AG04450 (cell line): ENCODE results near the gene ENTPD1. TPM values are rescaled to one million over a fixed set of nuclear protein-coding genes. Genes with fewer than 3 reads are reported as not detected.
"Not testable (repeated sequence)": the region's sequence is repeated elsewhere in the genome, so short reads cannot be mapped to it uniquely, and the experiment has no call there.

ENCODE experiments used
- CTCF ChIA-PET: fragments of 300-600, 350-600 bp; formaldehyde crosslinking; extraction: SDS; loops from one replicate; lab custom pipeline; 2022; ENCODE audit warnings: antibody characterized with exemption, inconsistent platforms; lab: Charles Lee
- POLR2A ChIA-PET: fragments of 350-600 bp; formaldehyde crosslinking; extraction: SDS; loops from one replicate; lab custom pipeline; 2021; ENCODE audit warnings: antibody characterized with exemption, inconsistent platforms; lab: Yijun Ruan, JAX
- DNase-seq: peaks from one replicate; pipeline ENCODE4 v3.0.0-alpha.2; 2011; ENCODE audit warnings: low read depth, low spot score
- H3K27ac ChIP-seq: one replicate; pipeline ENCODE4 v1.5.1; 2012; ENCODE audit warnings: low read depth, low read length, control low read depth
- H3K27me3 ChIP-seq: one replicate; pipeline ENCODE4 v1.6.0; 2012; ENCODE audit warnings: low read length; ENCODE audit not compliant: control insufficient read depth, insufficient read depth
- H3K4me3 ChIP-seq: 2 replicates; pipeline ENCODE4 v1.5.1; 2011; ENCODE audit warnings: mild to moderate bottlenecking, low read depth, low read length, control low read depth
- H3K9me3 ChIP-seq: 2 replicates; pipeline ENCODE4 v1.5.1; 2012; ENCODE audit warnings: low read length; ENCODE audit not compliant: control insufficient read depth, insufficient read depth
- CTCF ChIP-seq: IDR thresholded peaks from 2 replicates; pipeline ENCODE4 v1.5.1; 2011; ENCODE audit warnings: low read depth, low read length, control low read depth, inconsistent platforms
- polyA plus RNA-seq: library from polyadenylated mRNA; depleted of rRNA; stranded (reverse); fragments of >200 nt; gene quantifications from 2 replicates; pipeline ENCODE4 v1.2.3, GENCODE V29; 2011

ENTPD1 gene
- polyA plus RNA-seq, 1 experiment, result 0.07 TPM

- no peak for TF ChIP-seq CTCF
- no peak overlapping the region for H3K27ac ChIP-seq
- H3K4me3 ChIP-seq, result no peak overlapping the region
- H3K9me3 ChIP-seq, result no peaks in the 10 kb centered on the region
- no peak for DNase-seq
- ChIA-PET POLR2A (interaction anchor here (0.7 kb wide), 1 partner anchor 554 kb away, joined by 9 read pairs; no protein-coding TSS in a partner anchor), CTCF (interaction anchor here (1.2 to 2.9 kb wide), 3 partner anchors 22 to 149 kb away, joined by 8 to 33 read pairs (median 12); partner anchors contain the start of gene TCTN3)
- no peaks in the 10 kb centered on the region for H3K27me3 ChIP-seq
Measured at GRCh38 chr10:95716466-95716865, 39.5 kb upstream of the ENTPD1 start.

- no peak for TF ChIP-seq CTCF
- POLR2A ChIA-PET, result interaction anchor here (0.7 kb wide), 1 partner anchor 554 kb away, joined by 9 read pairs; no protein-coding TSS in a partner anchor
- DNase-seq, result no peak
- no peak overlapping the region for H3K4me3 ChIP-seq
- CTCF ChIA-PET, result interaction anchor here (1.2 to 2.9 kb wide), 3 partner anchors 22 to 148 kb away, joined by 8 to 33 read pairs (median 12); partner anchors contain the start of gene TCTN3
- no peaks in the 10 kb centered on the region for H3K9me3 ChIP-seq
- no peaks in the 10 kb centered on the region for H3K27me3 ChIP-seq
- no peak overlapping the region for H3K27ac ChIP-seq
Measured at GRCh38 chr10:95716866-95717265, 39.1 kb upstream of the ENTPD1 start.

DNA sequence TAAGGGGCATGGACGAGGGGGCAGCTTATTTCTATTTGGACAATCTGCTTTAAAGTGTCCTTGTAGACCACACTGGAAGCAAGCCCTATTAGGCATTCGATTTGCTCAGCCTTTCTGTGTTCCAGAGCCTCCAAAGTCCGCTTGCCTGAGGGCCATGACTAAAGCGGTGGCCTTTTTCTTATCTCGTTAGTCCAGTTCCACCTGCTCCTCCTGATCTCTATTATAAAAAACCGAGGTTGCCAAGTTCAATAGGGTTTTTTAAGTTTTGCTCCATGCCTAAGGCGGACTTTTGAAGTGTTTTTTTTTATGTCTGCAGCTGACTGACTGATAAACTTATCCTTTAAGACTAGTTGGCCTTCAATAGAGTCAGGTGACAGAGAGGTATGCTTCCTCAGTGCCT is 35.2 kb upstream of the ENTPD1 start:
- POLR2A ChIA-PET, H3K27ac ChIP-seq, H3K4me3 ChIP-seq, H3K27me3 ChIP-seq, DNase-seq, H3K9me3 ChIP-seq: not testable (repeated sequence)
- CTCF ChIA-PET, result interaction anchor here (0.7 kb wide), 1 partner anchor 27 kb away, joined by 3 read pairs; the partner anchor contains the start of gene TCTN3

- POLR2A ChIA-PET, DNase-seq, H3K27ac ChIP-seq, H3K27me3 ChIP-seq, H3K4me3 ChIP-seq, H3K9me3 ChIP-seq: not testable (repeated sequence)
- CTCF ChIA-PET, result interaction anchor here (1.0 kb wide), 1 partner anchor 28 kb away, joined by 4 read pairs; no protein-coding TSS in a partner anchor
Measured at GRCh38 chr10:95722496-95722895, 33.5 kb upstream of the ENTPD1 start.

GRCh38 chr10:95728526-95728925 is 27.4 kb upstream of the ENTPD1 start:
- no peak overlapping the region for H3K4me3 ChIP-seq
- ChIA-PET POLR2A (no interaction called here), CTCF (interaction anchor here (1.4 to 5.1 kb wide), 2 partner anchors 34 to 113 kb away, joined by 4 to 41 read pairs; partner anchors contain the start of gene TCTN3)
- DNase-seq, result no peak
- no peak for TF ChIP-seq CTCF
- H3K27me3 ChIP-seq, result no peaks in the 10 kb centered on the region
- no peak overlapping the region for H3K27ac ChIP-seq
- no peaks in the 10 kb centered on the region for H3K9me3 ChIP-seq

GRCh38 chr10:95729323-95730055 is 26.5 kb upstream of the ENTPD1 start:
- ChIA-PET CTCF (interaction anchor here (1.3 to 5.1 kb wide), 2 partner anchors 35 to 113 kb away, joined by 3 to 41 read pairs; partner anchors contain the start of gene TCTN3), POLR2A (no interaction called here)
- no peak for DNase-seq
- Histone ChIP-seq H3K4me3 (no peak overlapping the region), H3K27ac (no peak overlapping the region), H3K27me3 (no peaks in the 10 kb centered on the region), H3K9me3 (no peaks in the 10 kb centered on the region)
- no peak for TF ChIP-seq CTCF
